GM19023 (cell line): Measurements from ENCODE around the gene CD151.

Experiments used
- ATAC-seq: cut with Tn5 transposase; IDR thresholded peaks from one replicate; pipeline ENCODE4 v1.9.1; 2021; ENCODE audit warnings: mild to moderate bottlenecking, moderate library complexity; ENCODE audit not compliant: unreplicated experiment

Gene CD151

GRCh38 chr11:796565-797295 lies 36.0 kb upstream of the CD151 start:
- ATAC-seq, result no peak

GRCh38 chr11:797296-798092 lies 35.3 kb upstream of the CD151 start:
- peak; percentile 44 for ATAC-seq

GRCh38 chr11:798093-798713 lies 34.5 kb upstream of the CD151 start, which contains the start of gene SLC25A22:
SLC25A22 (minus strand) TSS chr11:798281; CDS start chr11:795006, 3,275 bp downstream.
- ATAC-seq, result peak; percentile 58

- ATAC-seq, result no peak
Observed at GRCh38 chr11:799641-800316, 33.0 kb upstream of the CD151 start.

- ATAC-seq, result no peak
Observed at GRCh38 chr11:800473-800872, 32.3 kb upstream of the CD151 start.

GRCh38 chr11:801097-801780 lies 31.5 kb upstream of the CD151 start:
- no peak for ATAC-seq

GRCh38 chr11:802018-802617 lies 30.6 kb upstream of the CD151 start:
- ATAC-seq, result no peak

- ATAC-seq, result no peak
Observed at GRCh38 chr11:802693-803466, 29.9 kb upstream of the CD151 start.

- ATAC-seq, result no peak
Observed at GRCh38 chr11:803467-803742, 29.3 kb upstream of the CD151 start.

- ATAC-seq, result no peak
Observed at GRCh38 chr11:803770-804598, 28.8 kb upstream of the CD151 start.

GRCh38 chr11:804599-804964 lies 28.2 kb upstream of the CD151 start:
- no peak for ATAC-seq

GRCh38 chr11:808427-809286 lies 24.1 kb upstream of the CD151 start:
- ATAC-seq, result no peak

GRCh38 chr11:809287-810039 lies 23.3 kb upstream of the CD151 start, which contains the start of gene RPLP2:
RPLP2 (plus strand) TSS chr11:809967; CDS start chr11:810235, 268 bp downstream.
- ATAC-seq, result peak; percentile 72

- ATAC-seq, result peak; percentile 11
Observed at GRCh38 chr11:810040-810567, 22.6 kb upstream of the CD151 start.

- no peak for ATAC-seq
Observed at GRCh38 chr11:811446-812245, 21.1 kb upstream of the CD151 start.

- ATAC-seq, result no peak
Observed at GRCh38 chr11:812390-812789, 20.4 kb upstream of the CD151 start.
